Chondrocyte (in vitro differentiated cells): Measurements from ENCODE around the gene SPI1. TPM values are rescaled to one million over a fixed set of nuclear protein-coding genes. Genes with fewer than 3 reads are reported as not detected.

Experiments
- DNase-seq: peaks from one replicate; pipeline ENCODE4 v3.0.0; 2021; ENCODE audit warnings: mixed read lengths, low spot score
- H3K27ac Mint-ChIP-seq: one replicate; pipeline ENCODE4 v1.8.0; 2021; ENCODE audit warnings: mild to moderate bottlenecking, moderate library complexity, mixed read lengths; ENCODE audit not compliant: unreplicated experiment
- H3K27me3 Mint-ChIP-seq: 2 replicates; pipeline ENCODE4 v1.8.0; 2021; ENCODE audit warnings: low read depth, mixed read lengths
- H3K36me3 Mint-ChIP-seq: 2 replicates; pipeline ENCODE4 v1.8.0; 2021; ENCODE audit warnings: low read depth, mixed read lengths
- H3K4me1 Mint-ChIP-seq: 2 replicates; pipeline ENCODE4 v1.8.0; 2021; ENCODE audit warnings: low read depth, mild to moderate bottlenecking, mixed read lengths
- H3K4me3 Mint-ChIP-seq: one replicate; pipeline ENCODE4 v1.8.0; 2021; ENCODE audit warnings: mild to moderate bottlenecking, moderate library complexity, mixed read lengths; ENCODE audit not compliant: unreplicated experiment
- H3K9me3 Mint-ChIP-seq: 2 replicates; pipeline ENCODE4 v1.8.0; 2021; ENCODE audit warnings: low read depth, mixed read lengths
- CTCF ChIP-seq: fragments of 200-600 bp; sonication (generic); IDR thresholded peaks from 2 replicates; pipeline ENCODE4 v1.5.0; 2021; ENCODE audit warnings: antibody characterized with exemption, mild to moderate bottlenecking, moderate library complexity
- total RNA-seq: library from RNA; stranded (reverse); gene quantifications from 3 replicates; pipeline ENCODE4 v1.2.1, GENCODE V29; 2021

SPI1 gene
- total RNA-seq, 1 donor from 2014 or later, result not detected

GRCh38 chr11:47359162-47359561 is 19.2 kb downstream of the SPI1 start:
- Mint-ChIP-seq H3K36me3 (no peaks in the 10 kb centered on the region), H3K27ac (no peak overlapping the region), H3K27me3 (no peaks in the 10 kb centered on the region), H3K9me3 (no peaks in the 10 kb centered on the region), H3K4me1 (peaks cover 6% of the 10 kb centered on the region), H3K4me3 (no peak overlapping the region)
- TF ChIP-seq CTCF, result no peak
- no peak for DNase-seq

- Mint-ChIP-seq H3K9me3 (no peaks in the 10 kb centered on the region), H3K27ac (no peak overlapping the region), H3K27me3 (no peaks in the 10 kb centered on the region), H3K36me3 (no peaks in the 10 kb centered on the region), H3K4me1 (peaks cover 6% of the 10 kb centered on the region), H3K4me3 (no peak overlapping the region)
- no peak for TF ChIP-seq CTCF
- no peak for DNase-seq
These were observed 19.7 kb downstream of the SPI1 start for GRCh38 chr11:47358731-47359051.

GRCh38 chr11:47357985-47358730 is 20.2 kb downstream of the SPI1 start:
- Mint-ChIP-seq H3K36me3 (no peaks in the 10 kb centered on the region), H3K4me3 (no peak overlapping the region), H3K27ac (no peak overlapping the region), H3K4me1 (peaks cover 6% of the 10 kb centered on the region), H3K9me3 (no peaks in the 10 kb centered on the region), H3K27me3 (no peaks in the 10 kb centered on the region)
- TF ChIP-seq CTCF, result no peak
- DNase-seq, result no peak

GRCh38 chr11:47356998-47357329 is 21.4 kb downstream of the SPI1 start:
- no peak for DNase-seq
- Mint-ChIP-seq H3K9me3 (no peaks in the 10 kb centered on the region), H3K27me3 (no peaks in the 10 kb centered on the region), H3K4me1 (peaks cover 6% of the 10 kb centered on the region), H3K27ac (no peak overlapping the region), H3K4me3 (no peak overlapping the region), H3K36me3 (no peaks in the 10 kb centered on the region)
- no peak for TF ChIP-seq CTCF

GRCh38 chr11:47356129-47356997 is 22.0 kb downstream of the SPI1 start:
- H3K9me3 Mint-ChIP-seq, result no peaks in the 10 kb centered on the region
- H3K27ac Mint-ChIP-seq, result no peak overlapping the region
- no peaks in the 10 kb centered on the region for H3K27me3 Mint-ChIP-seq
- H3K36me3 Mint-ChIP-seq, result no peaks in the 10 kb centered on the region
- no peak for DNase-seq
- no peak for TF ChIP-seq CTCF
- peaks cover 6% of the 10 kb centered on the region for H3K4me1 Mint-ChIP-seq
- H3K4me3 Mint-ChIP-seq, result no peak overlapping the region
